Epidermal melanocyte (primary cell): ENCODE results near the gene FRMD3.
"Not testable (repeated sequence)": the region's sequence is repeated elsewhere in the genome, so short reads cannot be mapped to it uniquely, and the experiment has no call there.

ENCODE experiments used
- DNase-seq: peaks from one replicate; pipeline ENCODE4 v3.0.0; 2011; ENCODE audit warnings: low spot score; ENCODE audit not compliant: insufficient read length

FRMD3 gene

GRCh38 chr9:83523684-83524083, 14.5 kb downstream of the FRMD3 start:
- no peak for DNase-seq

DNA sequence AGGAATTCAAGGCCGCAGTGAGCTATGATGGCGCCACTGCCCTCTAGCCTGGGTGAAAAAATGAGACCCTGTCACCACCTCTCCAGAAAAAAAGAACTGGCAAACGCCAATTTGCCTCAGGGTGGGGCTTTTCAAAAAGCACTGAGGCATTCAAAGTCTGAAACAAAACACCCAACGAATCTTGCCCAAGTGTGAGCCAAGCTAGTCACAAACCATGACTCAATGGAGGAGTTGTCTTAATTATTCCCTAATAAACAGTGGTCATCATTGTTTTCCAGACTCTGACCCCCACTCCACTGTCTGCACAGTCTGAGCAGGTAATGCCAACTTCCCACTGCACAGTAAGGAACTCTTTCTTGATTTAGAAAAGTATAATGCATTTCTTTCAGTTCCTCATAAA, 16.8 kb downstream of the FRMD3 start:
- DNase-seq = no peak

DNA sequence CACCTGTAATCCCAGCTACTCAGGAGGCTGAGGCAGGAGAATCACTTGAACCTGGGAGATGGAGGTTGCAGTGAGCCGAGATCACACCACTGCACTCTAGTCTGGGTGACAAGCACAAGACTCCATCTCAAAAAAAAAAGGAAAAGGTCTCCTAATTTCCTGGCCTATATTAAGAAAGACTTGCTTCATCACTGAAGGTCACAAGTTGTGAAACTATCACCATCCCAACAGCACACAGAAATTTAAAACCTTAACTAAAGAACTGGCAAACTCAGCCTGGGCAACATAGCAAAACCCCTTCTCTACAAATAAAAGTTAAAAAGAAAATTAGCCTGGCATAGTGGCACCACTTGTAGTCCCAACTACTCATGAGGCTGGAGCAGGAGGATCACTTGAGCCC, 17.2 kb downstream of the FRMD3 start:
- DNase-seq = no peak

DNA sequence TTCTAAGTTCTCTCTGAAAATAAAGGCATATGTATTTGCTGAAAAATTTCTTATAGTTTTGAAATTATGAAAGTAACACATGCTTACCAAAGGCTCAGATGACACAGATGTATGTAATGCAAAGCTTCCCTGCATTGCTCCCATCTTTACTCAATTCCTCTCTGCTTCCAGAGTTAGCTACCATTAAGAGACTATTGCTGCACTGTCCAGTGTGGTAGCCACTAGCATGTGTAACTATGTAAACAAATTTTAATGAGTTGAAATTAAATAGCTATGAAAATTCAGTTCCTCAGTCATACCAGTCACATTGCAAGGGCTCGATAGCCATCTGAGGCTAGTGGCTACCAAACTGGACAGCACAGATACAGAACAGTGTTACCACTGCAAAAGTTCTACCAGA, 17.9 kb downstream of the FRMD3 start:
- no peak for DNase-seq

- not testable (repeated sequence) for DNase-seq
Measured at GRCh38 chr9:83517980-83518379, 20.2 kb downstream of the FRMD3 start.

DNA sequence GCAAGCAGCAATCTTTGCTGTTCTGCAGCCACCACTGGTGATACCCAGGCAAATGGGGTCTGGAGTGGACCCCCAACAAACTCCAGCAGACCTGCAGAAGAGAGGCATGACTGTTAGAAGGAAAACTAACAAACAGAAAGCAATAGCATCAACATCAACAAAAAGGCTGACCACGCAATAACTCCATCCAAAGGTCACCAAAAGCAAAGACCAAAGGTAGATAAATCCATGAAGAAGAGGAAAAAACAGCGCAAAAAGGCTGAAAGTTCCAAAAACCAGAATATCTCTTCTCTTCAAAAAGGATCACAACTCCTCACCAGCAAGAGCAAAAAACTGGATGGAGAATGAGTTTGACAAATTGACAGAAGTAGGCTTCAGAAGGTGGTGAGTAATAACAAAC, 23.4 kb downstream of the FRMD3 start:
- no peak for DNase-seq

DNA sequence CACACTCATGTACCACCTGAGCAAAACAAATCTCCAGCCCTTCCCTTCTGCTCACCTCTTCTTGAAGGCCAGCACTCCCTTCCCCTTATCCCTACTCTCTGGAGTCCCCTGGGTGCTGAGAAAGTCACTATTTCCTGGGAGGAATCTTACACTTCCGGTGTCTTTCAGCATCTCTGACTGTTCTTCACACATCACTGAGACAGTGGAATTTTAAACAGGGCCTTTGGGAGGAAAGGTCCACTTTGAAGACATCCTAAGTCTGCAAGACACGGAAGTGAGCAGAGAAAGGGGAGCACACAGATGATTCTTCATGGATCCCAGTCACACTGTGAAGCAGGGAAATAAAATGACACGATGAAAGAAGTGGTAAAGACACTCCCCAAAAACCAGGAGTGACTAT, 25.6 kb downstream of the FRMD3 start:
- DNase-seq = no peak

- no peak for DNase-seq
Measured at GRCh38 chr9:83511051-83511450, 27.1 kb downstream of the FRMD3 start.

- no peak for DNase-seq
Measured at GRCh38 chr9:83509402-83509801, 28.8 kb downstream of the FRMD3 start.

- DNase-seq = no peak
Measured at GRCh38 chr9:83508067-83508466, 30.1 kb downstream of the FRMD3 start.

GRCh38 chr9:83505282-83505681, 32.9 kb downstream of the FRMD3 start:
- no peak for DNase-seq

- DNase-seq = no peak
Measured at GRCh38 chr9:83503866-83504265, 34.3 kb downstream of the FRMD3 start.

DNA sequence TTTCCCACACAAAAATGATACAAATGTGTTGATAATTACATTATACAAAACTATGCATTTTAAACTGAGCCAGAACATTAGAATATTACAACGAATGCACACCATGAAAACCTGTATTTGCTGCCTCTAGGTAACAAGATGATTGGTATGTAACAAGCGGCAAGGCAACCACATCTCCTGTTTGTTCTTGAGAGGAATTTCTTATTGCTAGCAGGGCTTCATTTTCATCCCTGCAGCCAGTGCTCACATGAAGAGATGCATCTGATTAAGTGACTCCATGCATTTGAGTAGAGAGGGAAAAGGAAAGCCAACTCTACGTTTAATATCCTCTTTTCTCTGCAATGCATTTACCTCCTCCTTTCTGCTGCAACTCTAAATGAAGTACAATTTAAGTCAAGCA, 36.6 kb downstream of the FRMD3 start:
- DNase-seq = no peak

DNA sequence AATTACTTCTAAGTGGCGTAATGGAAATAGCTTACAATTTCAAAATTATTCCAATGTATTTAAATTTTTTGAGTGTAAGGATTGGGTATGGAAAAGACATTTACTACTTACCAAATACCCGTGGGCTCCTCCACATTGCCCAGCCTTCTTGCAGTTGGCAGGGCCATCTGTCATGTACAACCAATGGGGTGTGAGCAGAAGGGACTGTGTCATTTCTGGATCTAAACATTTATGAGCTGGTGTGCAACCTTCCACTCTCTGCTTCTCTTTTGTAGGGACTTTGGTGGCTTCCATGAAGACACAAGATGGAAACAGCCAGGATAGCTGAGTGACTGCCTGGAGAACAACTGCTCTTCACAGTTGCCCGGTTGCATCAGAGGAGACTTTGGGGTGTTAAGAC, 40.8 kb downstream of the FRMD3 start:
- DNase-seq = no peak

DNA sequence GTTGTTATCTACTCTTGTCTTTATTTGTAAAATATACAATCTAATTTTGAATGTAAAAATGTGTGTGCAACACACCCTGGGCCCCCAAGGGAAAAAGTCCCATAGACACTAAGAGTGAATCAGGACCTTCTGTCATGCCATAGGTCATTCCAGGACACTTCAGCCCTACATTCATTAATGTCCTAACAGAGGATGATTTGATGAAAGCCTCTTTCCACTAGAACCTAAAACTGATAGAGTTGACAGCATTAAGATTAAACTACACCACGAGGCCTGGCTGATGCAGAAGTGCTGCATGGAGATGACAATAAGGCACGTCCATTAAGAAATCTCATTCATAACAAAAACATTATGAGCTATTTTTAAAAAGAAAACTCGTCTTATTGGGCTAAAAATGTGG, 46.2 kb downstream of the FRMD3 start:
- no peak for DNase-seq

DNA sequence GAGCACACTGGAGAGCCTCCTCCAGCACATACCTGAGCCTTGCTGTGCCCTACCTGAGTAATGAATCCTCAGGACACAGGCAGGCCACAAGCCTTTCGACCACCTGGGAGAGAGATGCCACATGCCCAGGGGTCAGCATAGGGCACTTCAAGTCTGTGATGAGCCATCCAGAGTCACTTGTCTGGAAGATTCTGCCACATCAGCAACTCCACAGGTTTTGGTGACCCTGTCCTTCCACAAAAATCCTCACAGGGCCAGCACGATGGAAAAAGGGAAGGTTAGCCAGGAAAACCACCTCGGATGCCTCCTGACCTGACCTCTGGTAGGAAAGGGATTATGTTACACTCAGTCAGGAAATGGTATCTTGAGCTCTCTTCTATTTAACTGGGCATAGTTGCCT, 46.8 kb downstream of the FRMD3 start:
- DNase-seq = no peak

DNA sequence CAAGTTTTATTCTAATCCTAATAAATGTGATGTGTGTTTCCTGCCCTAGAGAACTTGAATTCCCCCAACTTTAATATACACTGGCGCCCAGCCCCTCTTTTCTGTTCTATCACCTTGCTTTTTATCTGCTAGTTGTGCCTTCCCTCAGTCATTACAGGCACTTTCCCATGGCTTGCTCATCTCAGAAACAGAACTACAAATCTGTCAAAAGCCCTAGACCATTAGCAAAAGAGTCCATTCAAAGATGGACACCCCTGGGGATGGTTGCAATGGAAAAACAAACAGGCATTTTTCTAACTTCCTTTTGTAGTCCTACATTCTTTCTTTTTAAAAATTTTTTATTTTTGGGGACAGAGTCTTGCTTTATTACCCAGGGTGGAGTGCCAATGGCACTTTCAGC, 48.2 kb downstream of the FRMD3 start:
- DNase-seq = no peak

DNA sequence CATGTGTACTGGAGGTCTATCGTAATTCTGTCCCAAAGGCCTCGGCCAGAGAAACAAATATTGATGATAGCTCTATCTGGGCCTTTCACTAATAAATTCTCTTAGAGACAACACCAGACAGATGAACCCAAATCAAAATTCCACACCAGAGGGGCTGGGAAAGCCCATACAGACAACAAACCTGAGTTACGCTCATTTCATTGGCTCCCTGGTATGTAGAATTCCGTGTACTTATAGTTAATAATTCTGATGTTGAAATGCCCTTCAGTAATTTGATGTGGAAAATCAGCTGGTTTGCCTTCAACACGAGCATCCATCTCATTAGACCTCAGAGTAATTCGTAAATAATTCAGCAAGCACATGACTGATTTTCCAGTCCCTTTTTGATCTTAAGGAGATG, 53.2 kb downstream of the FRMD3 start:
- no peak for DNase-seq

DNA sequence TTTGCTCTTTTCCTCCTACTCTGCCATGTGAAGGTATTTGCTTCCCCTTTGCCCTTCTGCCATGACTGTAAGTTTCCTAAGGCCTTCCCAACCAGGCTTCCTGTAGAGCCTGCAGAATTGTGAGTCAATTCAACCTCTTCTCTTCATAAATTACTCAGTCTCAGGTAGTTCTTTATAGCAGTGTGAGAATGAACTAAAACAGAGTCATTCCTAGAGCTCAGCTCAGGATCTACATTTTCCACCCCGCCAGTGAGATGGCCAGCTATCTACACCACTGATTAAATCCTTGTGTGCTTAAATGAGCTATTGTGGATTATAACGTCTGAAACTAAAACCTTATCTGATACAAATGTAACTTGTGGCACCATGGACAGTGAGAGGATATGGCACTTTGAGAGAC, 55.0 kb downstream of the FRMD3 start:
- no peak for DNase-seq

- DNase-seq = no peak
Measured at GRCh38 chr9:83479765-83480164, 58.4 kb downstream of the FRMD3 start.

DNA sequence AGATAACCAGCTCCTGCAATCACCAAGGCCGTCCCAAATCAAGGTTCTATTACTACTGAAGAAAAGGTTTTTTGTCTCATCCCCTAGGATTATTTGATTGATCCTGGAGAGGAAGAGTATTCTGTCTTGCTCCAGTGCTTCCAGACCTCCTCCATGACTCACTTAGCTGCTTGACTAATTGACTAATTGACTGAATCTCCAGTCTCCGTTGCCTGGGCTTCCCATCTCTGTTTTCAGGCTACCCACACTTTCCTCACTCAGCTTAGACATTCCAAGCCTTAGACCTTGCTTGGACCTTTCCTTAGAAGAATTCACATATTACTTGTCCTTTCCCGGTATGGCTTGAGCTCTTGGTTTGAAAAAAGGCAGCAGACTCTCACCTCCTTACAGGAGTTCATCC, 60.6 kb downstream of the FRMD3 start:
- no peak for DNase-seq

DNA sequence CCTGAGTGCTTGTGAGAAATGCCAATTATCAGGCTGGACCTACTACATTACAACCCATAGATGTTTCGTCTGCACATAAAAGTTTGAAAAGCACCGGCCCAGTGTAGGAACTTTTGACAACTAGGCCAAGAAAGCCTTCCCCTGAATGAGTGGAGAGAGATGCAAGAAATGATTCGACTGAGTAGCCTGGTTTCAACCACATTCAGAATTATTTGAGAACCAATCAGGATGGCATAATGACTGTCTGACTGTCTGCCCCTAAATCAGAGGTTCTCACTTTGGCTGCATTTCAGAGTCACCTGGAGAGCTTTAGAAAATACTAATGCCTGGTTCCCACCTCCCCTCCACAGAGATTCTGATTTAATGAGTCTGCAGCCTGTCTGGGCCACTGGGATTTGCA, 61.1 kb downstream of the FRMD3 start:
- DNase-seq = no peak

- DNase-seq = no peak
Measured at GRCh38 chr9:83476513-83476912, 61.7 kb downstream of the FRMD3 start.

- DNase-seq = no peak
Measured at GRCh38 chr9:83475741-83476140, 62.5 kb downstream of the FRMD3 start.

GRCh38 chr9:83474631-83475030, 63.6 kb downstream of the FRMD3 start:
- no peak for DNase-seq
